OCI-LY1 (cell line): ENCODE results near the gene FOXF1.

ENCODE experiments used
- CTCF ChIP-seq: fragments of 200-600 bp; sonication (generic), shearing (Covaris generic); IDR thresholded peaks from 2 replicates; pipeline ENCODE4 v1.5.1; 2017; ENCODE audit warnings: mild to moderate bottlenecking, antibody characterized with exemption, low read length, moderate library complexity, mixed read lengths
- EZH2 ChIP-seq: fragments of 200-600 bp; sonication (generic), shearing (Covaris generic); IDR thresholded peaks from 2 replicates; pipeline ENCODE4 v1.8.0; 2017; ENCODE audit warnings: borderline replicate concordance, mixed run types, mild to moderate bottlenecking, antibody characterized with exemption, low read length, moderate library complexity, mixed read lengths

- TF ChIP-seq CTCF (no peak), EZH2 (no peak)
These were observed 12.1 kb upstream of the FOXF1 start for GRCh38 chr16:86498155-86498670.
